Ishikawa (cell line): ENCODE results near the gene SPATA6.

Experiments used
- CEBPB ChIP-seq: IDR thresholded peaks from 2 replicates; pipeline ENCODE4 v1.6.1; 2012
- CREB1 ChIP-seq: IDR thresholded peaks from 2 replicates; pipeline ENCODE4 v1.6.1; 2012; ENCODE audit warnings: low read depth
- EGR1 ChIP-seq: IDR thresholded peaks from 2 replicates; pipeline ENCODE4 v1.6.1; 2012
- EP300 ChIP-seq: IDR thresholded peaks from 2 replicates; pipeline ENCODE4 v1.6.1; 2012; ENCODE audit warnings: borderline replicate concordance
- FOXM1 ChIP-seq: IDR thresholded peaks from 2 replicates; pipeline ENCODE4 v1.6.1; 2012; ENCODE audit warnings: low read depth, borderline replicate concordance
- MAX ChIP-seq: IDR thresholded peaks from 2 replicates; pipeline ENCODE4 v1.6.1; 2012
- NFIC ChIP-seq: IDR thresholded peaks from 2 replicates; pipeline ENCODE4 v1.6.1; 2012
- RAD21 ChIP-seq: IDR thresholded peaks from 2 replicates; pipeline ENCODE4 v1.6.1; 2012; ENCODE audit warnings: low read depth
- REST ChIP-seq: IDR thresholded peaks from 2 replicates; pipeline ENCODE4 v1.6.1; 2012; ENCODE audit warnings: low read depth, mild to moderate bottlenecking
- TAF1 ChIP-seq: IDR thresholded peaks from 2 replicates; pipeline ENCODE4 v1.6.1; 2012; ENCODE audit warnings: low read depth, mild to moderate bottlenecking
- TCF12 ChIP-seq: IDR thresholded peaks from 2 replicates; pipeline ENCODE4 v1.6.1; 2012; ENCODE audit warnings: low read depth
- TEAD4 ChIP-seq: IDR thresholded peaks from 2 replicates; pipeline ENCODE4 v1.6.1; 2012
- USF1 ChIP-seq: IDR thresholded peaks from 2 replicates; pipeline ENCODE4 v1.6.1; 2012
- YY1 ChIP-seq: IDR thresholded peaks from 2 replicates; pipeline ENCODE4 v1.6.1; 2012; ENCODE audit warnings: low read depth
- ZBTB7A ChIP-seq: IDR thresholded peaks from 2 replicates; pipeline ENCODE4 v1.6.1; 2012; ENCODE audit warnings: low read depth

Gene SPATA6

GRCh38 chr1:48480504-48480903, 8.5 kb upstream of the SPATA6 start:
- no peak for TF ChIP-seq TCF12
- TF ChIP-seq USF1 = no peak
- TF ChIP-seq CREB1 = no peak

GRCh38 chr1:48472638-48473037, 634 bp upstream of the SPATA6 start:
- TF ChIP-seq CEBPB = no peak
- no peak for TF ChIP-seq USF1
- TF ChIP-seq TAF1 = no peak
- no peak for TF ChIP-seq FOXM1
- TF ChIP-seq REST = no peak
- no peak for TF ChIP-seq YY1
- no peak for TF ChIP-seq CREB1
- no peak for TF ChIP-seq ZBTB7A
- TF ChIP-seq RAD21 = no peak
- TF ChIP-seq TEAD4 = no peak
- TF ChIP-seq EGR1 = no peak
- TF ChIP-seq TCF12 = no peak
- no peak for TF ChIP-seq MAX
- no peak for TF ChIP-seq NFIC
- no peak for TF ChIP-seq EP300

GRCh38 chr1:48470950-48471690, 884 bp downstream of the SPATA6 start:
- TF ChIP-seq TAF1 (no peak), REST (no peak), CEBPB (no peak), RAD21 (no peak), EP300 (no peak), TEAD4 (no peak), USF1 (no peak), MAX (no peak), ZBTB7A (no peak)

- no peak for TF ChIP-seq TEAD4
- no peak for TF ChIP-seq NFIC
- TF ChIP-seq TAF1 = no peak
- no peak for TF ChIP-seq CREB1
- TF ChIP-seq RAD21 = no peak
- no peak for TF ChIP-seq CEBPB
- TF ChIP-seq TCF12 = no peak
- no peak for TF ChIP-seq EGR1
- TF ChIP-seq USF1 = no peak
- TF ChIP-seq YY1 = no peak
- TF ChIP-seq MAX = no peak
- TF ChIP-seq ZBTB7A = no peak
- TF ChIP-seq REST = no peak
- TF ChIP-seq FOXM1 = no peak
- no peak for TF ChIP-seq EP300
These were observed 1.5 kb downstream of the SPATA6 start for GRCh38 chr1:48470481-48470855.
